Loucy (cell line): ENCODE measurements around the gene FGL2.

Experiments
- CTCF ChIP-seq: fragments of 200-600 bp; sonication (generic); conservative IDR thresholded peaks from 2 replicates; pipeline ENCODE4 v1.5.1; 2014; ENCODE audit warnings: mild to moderate bottlenecking, antibody characterized with exemption, low read length
- EZH2phosphoT487 ChIP-seq: fragments of 200-600 bp; IDR thresholded peaks from 2 replicates; pipeline ENCODE4 v1.6.1; 2018; ENCODE audit warnings: antibody characterized with exemption, mild to moderate bottlenecking, moderate library complexity, borderline replicate concordance

- no peak for TF ChIP-seq CTCF
- TF ChIP-seq EZH2phosphoT487, result no peak
These were observed 6.1 kb upstream of the FGL2 start for GRCh38 chr7:77205706-77206105.
